Non-pigmented ciliary epithelial cell (primary cell): ENCODE data around the gene FUT8.

ENCODE experiments used
- DNase-seq: peaks from one replicate; pipeline ENCODE4 v3.0.0-alpha.2; 2010; ENCODE audit warnings: low read depth

Gene FUT8

DNA sequence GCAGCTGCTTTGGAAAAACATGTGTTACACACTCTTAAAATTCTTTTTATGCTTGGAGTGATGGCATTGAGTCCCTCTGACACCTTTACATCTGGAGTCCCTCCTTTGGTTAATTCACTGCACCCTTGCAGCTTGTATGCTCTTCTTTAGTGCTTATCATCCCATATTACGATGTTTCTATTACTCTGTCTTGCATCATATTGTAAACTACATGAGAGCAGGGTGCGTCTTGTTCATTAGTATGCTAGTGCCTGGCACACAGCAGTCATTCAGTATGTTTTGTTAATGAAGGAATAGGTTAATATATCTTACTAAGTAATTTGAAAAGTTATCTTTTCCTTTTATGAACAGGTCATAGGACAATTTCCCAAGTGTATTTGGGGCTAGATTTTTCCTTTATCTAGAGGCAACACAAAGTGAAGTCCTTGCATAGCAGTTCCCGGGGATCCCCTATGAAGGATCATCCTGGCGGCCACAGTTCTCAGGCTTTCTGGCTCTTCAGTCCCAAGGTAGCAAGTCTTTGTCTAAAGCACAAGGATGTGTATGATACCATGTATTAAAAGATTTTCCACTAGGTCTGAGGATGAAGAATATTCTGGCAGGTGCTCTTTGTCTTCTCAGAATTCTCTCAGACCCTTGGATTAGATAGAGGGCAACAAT, 363.8 kb downstream of the FUT8 start:
- DNase-seq, result no peak

DNA sequence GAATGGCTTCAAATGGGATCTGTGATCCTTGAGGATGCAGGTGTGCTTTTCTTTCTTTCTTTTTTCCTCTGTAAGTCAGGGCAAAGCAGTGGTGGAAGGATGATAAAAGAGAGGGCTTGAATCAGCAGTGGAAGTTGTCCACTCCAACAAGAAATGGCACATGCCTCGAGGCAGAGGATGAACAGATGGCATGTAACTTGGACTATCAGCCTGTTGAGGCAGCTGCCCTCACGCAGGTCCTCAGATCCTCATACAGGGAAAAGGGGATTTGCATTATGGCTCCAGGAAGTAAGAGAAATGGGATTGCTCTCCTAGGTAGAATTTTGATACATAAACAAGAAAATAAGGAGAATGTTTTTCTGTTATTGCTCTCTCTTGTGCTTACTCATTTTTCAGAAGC, 368.0 kb downstream of the FUT8 start:
- no peak for DNase-seq

DNA sequence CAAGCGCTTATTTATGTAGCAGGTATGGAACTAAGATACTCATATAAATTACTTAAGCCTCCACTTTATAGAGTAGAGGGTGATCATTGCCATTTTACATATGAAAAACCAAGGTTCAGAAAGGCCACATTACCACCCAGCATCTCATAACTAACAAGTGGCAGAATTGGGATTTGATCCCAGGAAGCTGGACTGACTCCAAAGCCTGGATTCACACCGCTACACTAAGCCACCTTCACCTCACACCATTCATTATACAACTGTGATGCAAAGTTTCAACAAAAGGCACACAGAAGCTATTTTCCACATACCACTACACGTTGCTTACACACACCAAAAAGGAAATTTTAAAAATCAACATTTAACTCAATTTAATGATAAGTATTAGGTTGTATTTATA, 370.6 kb downstream of the FUT8 start:
- no peak for DNase-seq

DNA sequence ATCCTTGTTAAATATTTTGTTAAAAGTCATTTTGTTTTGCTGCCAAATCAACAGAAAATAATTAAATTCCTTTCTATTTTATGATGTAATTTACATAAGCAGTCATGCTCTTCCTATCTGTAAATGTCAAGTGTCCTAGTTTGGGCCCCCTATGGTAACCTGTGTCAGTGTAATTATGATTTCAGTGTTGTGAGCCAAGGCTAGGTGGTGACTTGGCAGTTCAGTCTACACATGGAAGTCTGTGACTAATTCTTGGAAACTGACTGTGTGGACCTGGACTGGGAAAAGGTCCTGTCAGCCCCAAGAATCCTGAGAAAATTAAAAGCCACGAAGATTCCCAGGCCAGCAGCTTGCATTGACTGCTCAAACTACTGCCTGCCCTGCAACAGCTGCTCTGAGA, 371.0 kb downstream of the FUT8 start:
- no peak for DNase-seq

DNA sequence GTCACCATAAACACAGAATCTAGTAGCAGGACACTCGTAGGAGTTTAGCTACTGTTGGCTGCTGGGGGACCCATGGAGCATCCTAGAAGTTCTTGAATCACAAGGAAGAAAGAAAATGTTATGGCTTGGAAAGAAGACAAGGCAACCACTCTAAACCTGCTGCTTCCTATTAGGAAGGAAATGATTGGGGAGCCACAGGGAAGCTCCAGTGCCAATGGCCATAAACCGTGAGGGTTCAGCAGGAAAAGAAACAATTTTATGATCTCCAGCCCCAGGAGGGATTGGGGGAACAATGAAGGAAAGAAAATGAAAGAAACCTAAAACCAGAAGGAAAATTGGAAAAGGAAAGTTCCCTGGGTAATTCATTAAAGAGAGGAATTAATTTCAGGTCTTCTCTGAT, 372.0 kb downstream of the FUT8 start:
- no peak for DNase-seq

DNA sequence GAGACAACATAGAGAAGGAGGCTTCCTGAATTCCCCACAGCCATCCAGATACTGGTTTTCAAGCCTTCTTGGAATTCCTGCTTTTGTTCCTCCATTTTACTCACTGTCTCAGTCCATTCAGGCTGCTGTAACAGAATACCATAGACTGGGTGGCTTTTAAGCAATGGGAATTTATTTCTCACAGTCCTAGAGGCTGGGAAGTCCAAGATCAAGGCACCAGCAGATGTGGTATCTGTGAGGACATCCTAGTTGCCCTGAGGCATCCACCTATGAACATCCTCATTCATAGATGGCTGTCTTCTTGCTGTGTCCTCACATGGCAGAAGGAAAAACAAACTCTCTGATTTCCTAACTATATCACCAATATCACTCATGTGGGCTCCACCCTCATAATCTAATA, 374.9 kb downstream of the FUT8 start:
- no peak for DNase-seq

DNA sequence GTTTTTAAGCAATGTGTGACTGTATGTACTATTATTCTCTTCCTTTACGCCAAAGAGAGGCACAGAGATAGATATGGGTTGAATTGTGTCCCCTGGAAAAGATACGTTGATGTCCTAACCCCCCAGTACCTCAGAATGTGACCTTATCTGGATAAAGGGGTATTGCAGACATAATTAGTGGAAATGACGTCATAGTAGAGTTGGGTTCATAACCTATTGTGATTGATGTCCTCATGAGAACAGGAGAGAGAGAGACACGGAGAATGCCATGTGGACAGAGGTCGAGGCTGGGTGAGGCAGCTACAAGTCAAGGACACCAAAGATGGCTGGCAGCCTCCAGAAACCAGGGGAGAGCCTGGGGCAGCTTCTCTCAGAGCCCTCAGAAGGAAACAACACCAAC, 376.3 kb downstream of the FUT8 start:
- no peak for DNase-seq

DNA sequence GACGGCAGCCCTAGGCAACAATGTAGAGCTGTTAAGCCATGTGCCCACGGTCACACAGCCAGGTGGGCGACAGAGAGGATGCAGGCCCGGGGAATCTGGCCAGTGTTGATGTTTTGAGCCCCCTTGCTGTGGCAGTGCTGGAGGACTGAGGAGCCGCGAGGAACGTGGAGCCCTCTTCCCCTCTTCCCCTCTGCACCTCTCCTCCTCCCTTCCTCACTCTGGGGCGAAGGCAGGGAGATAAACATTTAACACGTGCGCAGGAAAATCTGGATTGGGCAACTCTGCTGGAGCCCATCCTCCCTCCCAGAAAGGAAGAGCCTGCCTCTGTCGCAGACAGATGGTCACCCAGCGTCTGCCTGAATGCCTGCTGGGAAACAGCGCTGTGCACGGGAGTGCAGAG, 376.8 kb downstream of the FUT8 start:
- no peak for DNase-seq

DNA sequence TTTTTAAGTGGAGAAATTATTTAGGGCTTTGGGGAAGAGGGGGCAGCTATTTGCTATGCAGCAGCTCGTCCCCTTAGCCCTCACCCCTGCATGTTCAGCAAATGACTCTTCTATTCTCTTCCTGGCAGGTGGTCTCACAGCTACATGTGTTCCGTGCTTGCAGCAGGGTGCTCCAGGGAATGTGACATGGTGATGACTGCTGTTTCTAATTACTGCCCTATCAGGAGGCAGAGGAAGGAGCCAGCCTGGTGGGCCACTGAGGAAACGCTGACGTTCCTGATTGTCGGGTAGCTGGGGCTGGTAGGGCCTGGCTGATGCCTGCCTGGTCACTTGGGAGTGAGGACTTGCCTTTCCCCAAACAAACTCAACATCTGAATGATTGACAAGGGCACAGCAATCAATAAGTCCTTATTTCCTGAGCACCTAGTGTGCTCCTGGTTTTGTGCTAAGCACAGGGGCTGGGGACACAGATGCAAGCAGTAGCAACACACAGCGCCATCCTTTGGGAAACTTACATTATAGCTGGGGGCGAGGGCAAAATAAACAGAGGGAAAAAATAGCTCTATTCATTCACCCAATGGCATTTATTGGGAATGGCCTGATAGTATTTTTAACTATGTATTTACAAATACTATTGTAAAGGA, 377.8 kb downstream of the FUT8 start:
- DNase-seq, result no peak

DNA sequence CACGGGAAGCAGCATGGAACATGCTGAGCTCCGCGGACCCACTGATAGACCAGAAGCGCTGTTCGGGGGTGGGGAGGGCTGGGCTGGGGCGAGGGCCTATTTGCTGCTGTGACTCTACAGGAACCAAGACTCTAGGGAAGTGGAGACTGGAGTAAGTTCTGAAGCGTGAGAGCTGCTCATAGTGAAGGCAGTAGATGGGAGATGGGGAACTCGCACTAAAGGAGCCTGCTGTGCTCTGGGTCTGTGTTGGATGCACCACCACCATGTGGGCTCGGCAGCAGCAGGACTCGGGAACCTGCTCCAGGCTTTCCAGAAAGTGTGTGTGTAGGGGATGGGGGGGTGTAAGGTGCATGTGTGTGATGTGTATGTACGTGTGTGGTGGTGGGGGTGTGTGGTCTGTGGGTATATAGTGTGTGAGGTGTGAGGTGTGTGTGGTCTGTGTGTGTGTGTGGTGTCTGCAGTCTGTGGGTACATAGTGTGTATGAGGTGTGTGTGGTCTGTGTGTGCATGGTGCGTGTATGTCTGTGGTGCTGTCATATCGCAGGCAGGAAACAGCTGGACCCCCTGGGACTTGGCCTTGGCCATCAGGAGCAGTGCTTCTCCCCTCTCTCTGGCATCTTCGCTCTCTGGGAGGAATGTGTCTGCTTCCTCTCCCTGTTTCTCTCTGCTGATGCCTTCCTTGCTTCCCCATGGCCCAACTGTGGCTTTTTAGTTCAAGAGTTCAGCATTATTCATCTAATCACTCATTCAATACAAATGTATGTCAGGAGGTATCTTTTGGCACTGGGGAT, 378.9 kb downstream of the FUT8 start:
- DNase-seq, result peak; percentile 40

DNA sequence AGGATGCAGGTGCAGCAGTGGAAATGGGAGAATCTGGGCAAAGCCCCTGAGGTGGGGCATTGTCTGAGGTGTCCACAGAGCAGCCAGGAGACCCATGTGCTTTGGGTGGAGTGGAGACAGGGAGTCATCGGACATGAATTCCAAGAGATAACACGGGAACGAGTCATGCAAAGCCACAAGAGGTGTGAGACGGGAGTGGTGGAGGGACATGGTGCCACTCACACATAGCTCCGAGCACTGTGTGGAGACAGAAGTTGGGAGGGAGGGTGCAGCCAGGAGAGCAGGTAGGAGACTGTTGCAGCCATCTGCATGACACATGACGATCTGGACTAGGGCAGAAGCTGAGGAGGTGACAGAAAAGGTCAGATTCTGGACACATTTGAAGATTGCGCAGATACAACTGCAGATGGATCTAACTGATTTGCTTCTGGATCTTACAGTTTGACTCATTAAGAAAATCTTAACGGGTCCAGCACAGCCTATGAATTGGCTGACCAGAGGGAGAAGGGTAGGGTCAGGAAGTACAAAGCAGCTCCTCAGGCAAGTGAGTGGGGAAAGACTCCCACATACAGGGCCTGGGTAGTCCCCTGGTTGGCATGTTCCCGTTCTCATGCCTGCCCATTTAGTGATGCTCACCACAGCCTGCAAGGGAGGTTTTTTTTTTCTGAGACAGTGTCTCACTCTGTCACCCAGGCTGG, 379.8 kb downstream of the FUT8 start:
- DNase-seq, result peak; percentile 37
